K562 (cell line): Measurements from ENCODE around the gene F13A1. TPM values are rescaled to one million over a fixed set of nuclear protein-coding genes. Genes with fewer than 3 reads are reported as not detected.

ENCODE experiments used
- ATAC-seq: fragments of 200-7000 bp; cut with Tn5 transposase; 3 replicates; pipeline ENCODE4 v1.9.1; 2020; ENCODE audit warnings: moderate library complexity
- BruUV-seq: library from RNA; stranded (reverse); fragments of 400-500 nt; replicated peaks from 2 replicates; lab custom pipeline; 2021; lab: Mats Ljungman, UMichigan
- CTCF ChIA-PET: fragments of 300-600 bp; formaldehyde crosslinking; extraction: SDS; loops from one replicate; lab custom pipeline; 2021; ENCODE audit warnings: low intra/inter-chr PET ratio; lab: Yijun Ruan, JAX
- POLR2A ChIA-PET: fragments of 300-600, 350-650 bp; sonication (Branson Sonifier 250); formaldehyde crosslinking; extraction: SDS; loops from one replicate; lab custom pipeline; 2021; ENCODE audit warnings: antibody characterized with exemption, inconsistent platforms; lab: Yijun Ruan, JAX
- DNase-seq, 4 experiments: peaks; one replicate each; pipeline versions ENCODE4 v3.0.0 to v3.0.0-alpha.2; 2011 to 2018; ENCODE audit warnings: low spot score in 3 of 4, mixed read lengths in 3 of 4; ENCODE audit errors: extremely low read depth in 1 of 4
- FAIRE-seq: peaks from 2 replicates; lab custom pipeline; 2011; peaks lifted over from hg19 to GRCh38; lab: Jason Lieb, UNC
- H2AFZ ChIP-seq: 2 replicates; pipeline ENCODE4 v1.6.0; 2011; ENCODE audit warnings: low read depth, low read length, control low read depth, inconsistent platforms
- H3K27ac ChIP-seq: fragments of 200-600 bp; 3 replicates; pipeline ENCODE4 v1.8.0; 2011; ENCODE audit warnings: low read depth, mild to moderate bottlenecking, control low read depth, inconsistent platforms, low read length, moderate library complexity, mixed read lengths; ENCODE audit errors: extremely low read depth
- H3K27me3 ChIP-seq, 2 experiments: fragments of 300-600 bp in 1 of 2; 2 replicates in 1 of 2; 3 replicates in 1 of 2; pipeline versions ENCODE4 v1.6.0 to v1.8.0; 2011; ENCODE audit warnings: inconsistent platforms in 2 of 2, low read length in 2 of 2, mild to moderate bottlenecking in 1 of 2, mixed read lengths in 1 of 2, moderate library complexity in 1 of 2; ENCODE audit not compliant: control insufficient read depth in 2 of 2, insufficient read depth in 2 of 2
- H3K36me3 ChIP-seq: fragments of 300-600 bp; 3 replicates; pipeline ENCODE4 v1.8.0; 2011; ENCODE audit warnings: mild to moderate bottlenecking, low read length, inconsistent platforms; ENCODE audit not compliant: control insufficient read depth, insufficient read depth
- H3K4me1 ChIP-seq, 2 experiments: fragments of 200-600 bp in 1 of 2; replicated peaks in 1 of 2; 2 replicates in 1 of 2; 3 replicates in 1 of 2; pipeline versions ENCODE4 v1.5.1 to v1.8.0; 2011; ENCODE audit warnings: inconsistent platforms in 2 of 2, low read length in 2 of 2, mild to moderate bottlenecking in 1 of 2, mixed read lengths in 1 of 2, moderate library complexity in 1 of 2; ENCODE audit not compliant: control insufficient read depth in 2 of 2, insufficient read depth in 2 of 2
- H3K4me2 ChIP-seq: 2 replicates; pipeline ENCODE4 v1.6.1; 2011; ENCODE audit warnings: low read length, control low read depth, inconsistent platforms, mixed read lengths; ENCODE audit not compliant: insufficient read depth
- H3K4me3 ChIP-seq: fragments of 200-600 bp; sonication (generic), shearing (Covaris generic); 2 replicates; pipeline ENCODE4 v1.5.1; 2016; ENCODE audit warnings: control low read depth, inconsistent platforms
- H3K79me2 ChIP-seq: fragments of 200-600 bp; 3 replicates; pipeline ENCODE4 v1.8.0; 2011; ENCODE audit warnings: low read length, inconsistent platforms; ENCODE audit not compliant: control insufficient read depth, insufficient read depth
- H3K9ac ChIP-seq, 2 experiments: 2 replicates each; pipeline versions ENCODE4 v1.6.0 to v1.6.1; 2011; ENCODE audit warnings: low read depth in 2 of 2, low read length in 2 of 2, control low read depth in 1 of 2, inconsistent platforms in 1 of 2, mild to moderate bottlenecking in 1 of 2, mixed read lengths in 1 of 2; ENCODE audit not compliant: insufficient read depth in 1 of 2
- H3K9me1 ChIP-seq: one replicate; pipeline ENCODE4 v1.6.0; 2011; ENCODE audit warnings: inconsistent platforms, mild to moderate bottlenecking, low read length, moderate library complexity; ENCODE audit not compliant: control insufficient read depth, insufficient read depth
- H3K9me3 ChIP-seq: replicated peaks from 2 replicates; pipeline ENCODE4 v1.5.1; 2011; ENCODE audit warnings: low read depth, low read length, inconsistent platforms; ENCODE audit not compliant: control insufficient read depth, insufficient read depth
- H4K20me1 ChIP-seq: replicated peaks from 2 replicates; pipeline ENCODE4 v1.6.1; 2011; ENCODE audit warnings: low read length, inconsistent platforms, mixed read lengths; ENCODE audit not compliant: control insufficient read depth, insufficient read depth
- KLF6 ChIP-seq: fragments of 250-450 bp; sonication (Bioruptor Pico); IDR thresholded peaks from 2 replicates; pipeline ENCODE4 v1.4.0; 2020; ENCODE audit warnings: mild to moderate bottlenecking, moderate library complexity, borderline replicate concordance
- MBD1 ChIP-seq: fragments of 250-450 bp; sonication (Bioruptor Pico); IDR thresholded peaks from 2 replicates; pipeline ENCODE4 v1.8.0; 2022; ENCODE audit warnings: inconsistent platforms
- PKNOX1 ChIP-seq: fragments of 450-650 bp; IDR thresholded peaks from 2 replicates; pipeline ENCODE4 v1.6.1; 2016
- THRA ChIP-seq: fragments of 450-650 bp; IDR thresholded peaks from 2 replicates; pipeline ENCODE4 v1.6.1; 2017; ENCODE audit warnings: mild to moderate bottlenecking, moderate library complexity
- ZFP91 ChIP-seq: sonication (generic); formaldehyde crosslinking; IDR thresholded peaks from 2 replicates; pipeline ENCODE4 v1.8.0; 2022; ENCODE audit warnings: mild to moderate bottlenecking, missing genetic modification reagents
- ZFX ChIP-seq: sonication (generic); formaldehyde crosslinking; IDR thresholded peaks from 2 replicates; pipeline ENCODE4 v1.8.0; 2022; ENCODE audit warnings: mild to moderate bottlenecking, missing genetic modification reagents, moderate library complexity
- ZNF174 ChIP-seq: fragments of 250-450 bp; sonication (Bioruptor Pico); IDR thresholded peaks from 2 replicates; pipeline ENCODE4 v1.4.0; 2020; ENCODE audit warnings: mild to moderate bottlenecking
- ZNF280B ChIP-seq: fragments of 250-450 bp; sonication (Bioruptor Pico); IDR thresholded peaks from 2 replicates; pipeline ENCODE4 v1.5.1; 2021; ENCODE audit warnings: mild to moderate bottlenecking
- WGBS: fragments of 100-300 bp; shearing (Covaris generic); methylation state at CpG from one replicate; pipeline ENCODE4 v1.1.6; 2016; ENCODE audit warnings: low coverage, mixed read lengths; ENCODE audit not compliant: insufficient coverage; ENCODE audit errors: missing lambda C conversion rate; 5-methylcytosine and 5-hydroxymethylcytosine counted together
- in situ Hi-C: fragments of 300-500 bp; cut with MboI; formaldehyde crosslinking; loops from 4 replicates; pipeline ENCODE4 v1.15.0; 2018; ENCODE audit warnings: inconsistent platforms, mixed read lengths
- intact Hi-C: fragments of 100-400 bp; cut with micrococcal nuclease; formaldehyde crosslinking; loops from 2 replicates; pipeline ENCODE4 v1.14.2; 2022
- polyA plus RNA-seq, 8 experiments: library from polyadenylated mRNA; depleted of rRNA in 4 of 8; stranded (reverse) in 5 of 8; unstranded in 3 of 8; fragments of >200 nt; fragmentation: Nextera tagmentation in 2 of 8; fragmentation: Illumina TruSeq in 1 of 8; extraction: Ambion mirVana in 2 of 8; extraction: Trizol in 1 of 8; gene quantifications; 2 replicates each; pipeline versions ENCODE4 v1.2.1 to v1.2.3, GENCODE V29; 2011 to 2014; ENCODE audit warnings: inconsistent platforms in 1 of 8, missing spikeins in 1 of 8
- total RNA-seq, 7 experiments: library from RNA; depleted of rRNA in 6 of 7; stranded (reverse); fragments of >200 nt in 6 of 7; fragmentation: Illumina TruSeq in 2 of 7; extraction: Trizol in 2 of 7; gene quantifications; 2 replicates each; pipeline versions ENCODE4 v1.2.1 to v1.2.3, GENCODE V29; 2011 to 2021; ENCODE audit warnings: low replicate concordance in 1 of 7

F13A1 gene
- total and polyA plus RNA-seq, 9 of the 15 experiments (the other 6 are each of a cell fraction or from before 2014, with no cell fraction given) = 0.33 TPM; not detected in 8

GRCh38 chr6:6180684-6181083, 139.8 kb downstream of the F13A1 start (continued):
- no peak for TF ChIP-seq ZNF280B (CRISPR knock-in tag)
- TF ChIP-seq THRA = no peak

- POLR2A ChIA-PET = no interaction called here
- Histone ChIP-seq H3K36me3 (no peaks in the 10 kb centered on the region), H3K9ac (no peak overlapping the region), H3K9me3 (no peaks in the 10 kb centered on the region), H4K20me1 (no peaks in the 10 kb centered on the region), H3K4me3 (no peak overlapping the region), H3K79me2 (no peaks in the 10 kb centered on the region), H3K27me3 (peaks cover 3 to 14% of the 10 kb centered on the region in 2 experiments; a peak in 3 of 5 replicates), H3K4me2 (no peak overlapping the region), H3K9me1 (no peaks in the 10 kb centered on the region), H3K27ac (no peak overlapping the region), H3K4me1 (no peaks in the 10 kb centered on the region), H2AFZ (no peak overlapping the region)
- DNase-seq (peak in 2 of 4 experiments; percentile 9 to 17), FAIRE-seq (no peak), ATAC-seq (peak; percentile 80)
- CTCF ChIA-PET = no interaction called here
- 1% methylated on average over 11 of the region's 11 CpGs for WGBS
- no TSS peak for BruUV-seq
- intact Hi-C loops = no loop called here
- in situ Hi-C loops = no loop called here
- no peak for TF ChIP-seq ZFX (CRISPR knock-in tag)
- no peak for TF ChIP-seq MBD1 (CRISPR knock-in tag)
- TF ChIP-seq ZNF174 (CRISPR knock-in tag) = no peak
- TF ChIP-seq KLF6 (CRISPR knock-in tag) = no peak
- peak; percentile 44; the same call in 1 of the 2 replicates for TF ChIP-seq PKNOX1
- TF ChIP-seq ZFP91 (CRISPR knock-in tag) = no peak
Observed at GRCh38 chr6:6179858-6180623, 140.4 kb downstream of the F13A1 start.
